ENCODE data around the gene MYBPC2.

MYBPC2 gene

GRCh38 chr19:50461066-50461875, 28.6 kb downstream of the MYBPC2 start:
- peak; percentile 94 for ATAC-seq
- no peak for TF ChIP-seq TCF4 (CRISPR knock-in tag; IDR thresholded peaks at IDR 0.05; ENCODE audit: borderline replicate concordance)
- no peak for TF ChIP-seq OSR1 (CRISPR knock-in tag; IDR thresholded peaks at IDR 0.05)
- TF ChIP-seq TSHZ2 (CRISPR knock-in tag; IDR thresholded peaks at IDR 0.05), result no peak
- TF ChIP-seq ZNF8 (CRISPR knock-in tag; IDR thresholded peaks at IDR 0.05), result no peak
- no peak for TF ChIP-seq RARB (CRISPR knock-in tag; IDR thresholded peaks at IDR 0.05)
- no peak for TF ChIP-seq ZFP3 (CRISPR knock-in tag; IDR thresholded peaks at IDR 0.05)
- TF ChIP-seq POU6F1 (CRISPR knock-in tag; IDR thresholded peaks at IDR 0.05; ENCODE audit: borderline replicate concordance, low read depth), result no peak
- no peak for TF ChIP-seq CSRNP3 (CRISPR knock-in tag; IDR thresholded peaks at IDR 0.05)
- no peak for TF ChIP-seq ARNTL (CRISPR knock-in tag; IDR thresholded peaks at IDR 0.05; ENCODE audit: borderline replicate concordance, low read depth)

GRCh38 chr19:50462970-50463369, 30.3 kb downstream of the MYBPC2 start:
- ATAC-seq, result no peak
- TF ChIP-seq ARNTL (CRISPR knock-in tag; IDR thresholded peaks at IDR 0.05; ENCODE audit: borderline replicate concordance, low read depth), result no peak
- TF ChIP-seq ZNF565 (CRISPR knock-in tag; conservative IDR thresholded peaks at IDR 0.05; ENCODE audit: low read depth), result no peak
- no peak for TF ChIP-seq RARB (CRISPR knock-in tag; IDR thresholded peaks at IDR 0.05)
- TF ChIP-seq POU6F1 (CRISPR knock-in tag; IDR thresholded peaks at IDR 0.05; ENCODE audit: borderline replicate concordance, low read depth), result no peak
- no peak for TF ChIP-seq TCF4 (CRISPR knock-in tag; IDR thresholded peaks at IDR 0.05; ENCODE audit: borderline replicate concordance)
- TF ChIP-seq PATZ1 (CRISPR knock-in tag; IDR thresholded peaks at IDR 0.05; ENCODE audit: borderline replicate concordance), result no peak
- TF ChIP-seq TSHZ2 (CRISPR knock-in tag; IDR thresholded peaks at IDR 0.05), result no peak
- TF ChIP-seq OSR1 (CRISPR knock-in tag; IDR thresholded peaks at IDR 0.05), result no peak
- no peak for TF ChIP-seq ZC3H10 (CRISPR knock-in tag; IDR thresholded peaks at IDR 0.05)
- TF ChIP-seq ZNF8 (CRISPR knock-in tag; IDR thresholded peaks at IDR 0.05), result no peak

- TF ChIP-seq GLIS3 (CRISPR knock-in tag; IDR thresholded peaks at IDR 0.05), result no peak
- no peak for ATAC-seq
Observed at GRCh38 chr19:50464348-50464747, 31.7 kb downstream of the MYBPC2 start.

Data from SK-N-SH treated with all-trans-retinoic acid at 6 μM for 48 hours (cell line).